Heart left ventricle (tissue), 16 donors: ENCODE results near the gene EMC7. TPM values are rescaled to one million over a fixed set of nuclear protein-coding genes. Genes with fewer than 3 reads are reported as not detected.

ENCODE experiments used
- ATAC-seq, 4 donors: fragments of 200-7000 bp; cut with Tn5 transposase; one replicate each; pipeline ENCODE4 v1.9.1; 2020 to 2022; ENCODE audit warnings: moderate library complexity in 4 of 4, mild to moderate bottlenecking in 3 of 4, moderate number of reproducible peaks in 1 of 4
- DNase-seq, 5 donors: peaks; one replicate each; pipeline ENCODE4 v3.0.0-alpha.2; 2020
- H3K27ac ChIP-seq, 12 donors: fragments of 200-600 bp; sonication (generic) in 4 of 12; one replicate each; pipeline versions ENCODE4 v1.5.0 to v1.8.0; 2016 to 2022; ENCODE audit warnings: mild to moderate bottlenecking in 2 of 12
- H3K27me3 ChIP-seq, 9 donors: fragments of 200-600 bp; sonication (generic) in 2 of 9; one replicate each; pipeline versions ENCODE4 v1.5.1 to v1.8.0; 2016 to 2022; ENCODE audit warnings: mild to moderate bottlenecking in 3 of 9
- H3K36me3 ChIP-seq, 9 donors: fragments of 200-600 bp; sonication (generic) in 2 of 9; one replicate each; pipeline versions ENCODE4 v1.5.0 to v1.8.0; 2018 to 2022; ENCODE audit warnings: mild to moderate bottlenecking in 2 of 9
- H3K4me1 ChIP-seq, 12 donors: fragments of 200-600 bp; sonication (generic) in 4 of 12; one replicate each; pipeline versions ENCODE4 v1.5.0 to v1.8.0; 2016 to 2022; ENCODE audit warnings: mild to moderate bottlenecking in 3 of 12
- H3K4me3 ChIP-seq, 12 donors: fragments of 200-600 bp; sonication (generic) in 4 of 12; one replicate each; pipeline versions ENCODE4 v1.5.0 to v1.8.0; 2017 to 2022; ENCODE audit warnings: mild to moderate bottlenecking in 9 of 12, moderate library complexity in 4 of 12
- H3K9me3 ChIP-seq, 12 donors: fragments of 200-600 bp; sonication (generic) in 4 of 12; one replicate each; pipeline versions ENCODE4 v1.5.0 to v1.8.0; 2016 to 2022; ENCODE audit warnings: mild to moderate bottlenecking in 1 of 12
- POLR2A ChIP-seq, 2 donors: fragments of 450-650 bp; IDR thresholded peaks; one replicate each; pipeline ENCODE4 v1.6.1; 2017; ENCODE audit warnings: antibody characterized with exemption in 2 of 2, mild to moderate bottlenecking in 2 of 2, moderate library complexity in 2 of 2
- WGBS, 4 donors: extraction: QIAGEN DNeasy Blood & Tissue Kit in 2 of 4; methylation state at CpG; one replicate each; pipeline versions ENCODE4 v1.1.5 to v1.1.7; 2013 to 2018; 5-methylcytosine and 5-hydroxymethylcytosine counted together
- intact Hi-C, 10 donors: fragments of 100-400 bp; cut with DNase I; formaldehyde crosslinking; loops; one replicate each; pipeline versions ENCODE4 v1.11.1 to v1.14.2; 2022
- polyA plus RNA-seq, 2 donors: library from polyadenylated mRNA; stranded (reverse); fragments of 200-250 nt; gene quantifications; one replicate each; pipeline ENCODE4 v1.2.3, GENCODE V29; 2013
- total RNA-seq, 9 donors: library from RNA; depleted of rRNA in 2 of 9; stranded (reverse); fragments of >200 nt in 2 of 9; fragmentation: NEBNext Ultra II Directional in 3 of 9; extraction: Animal tissue kit (Norgen Biotek cat#: 25700) in 3 of 9; gene quantifications; one replicate each; pipeline versions ENCODE4 v1.1.0 to v1.2.4, GENCODE V29; 2016 to 2023
- TF ChIP-seq, protein P1 (sequence below), 12 donors: fragments of 200-600 bp; sonication (generic) in 4 of 12; IDR thresholded peaks; one replicate each; pipeline versions ENCODE4 v1.5.0 to v1.8.0; 2018 to 2022; ENCODE audit warnings: antibody characterized with exemption in 12 of 12, mild to moderate bottlenecking in 5 of 12
- donor health status: ischemic (EF 13 %, LVEDD 7.1; RV severe dilation, severe dysfunction).
- donor health status: healthy with polysubstance abuse.
- donor health status: DM: no; HTN: yes; CAD: no.
- donor health status: DM: no; HTN: no; CAD: no.
- donor health status: ischemic (EF 25% LVEDD 6.9; RV normal size, moderate dysfunction).
- donor health status: ischemic (EF 25% LVEDD 5.7; RV mildly dilated, moderate dysfunction).
- donor health status: healthy.
- donor health status: DM: yes; HTN: yes; CAD: no.
- donor health status: ischemic (EF 35%, LVEDD 5.7; RV mildly dilated, moderate dysfunction).
- donor health status: nonischemic (EF 11% LVEDD 7.7; RV severe dilation, severe dysfunction).
- donor health status: DM: yes; HTN: yes; CAD: no.
- donor health status: PGD.
- donor health status: ischemic (EF 29% LVEDD 5.4; RV normal size, mild dysfunction).
- donor health status: nonischemic (EF 23%, LVEDD 6.1; RV moderate dilation, normal function).

Gene EMC7
- total and polyA plus RNA-seq, 11 donors, result 28.9 to 143 (median 65.2) TPM

DNA sequence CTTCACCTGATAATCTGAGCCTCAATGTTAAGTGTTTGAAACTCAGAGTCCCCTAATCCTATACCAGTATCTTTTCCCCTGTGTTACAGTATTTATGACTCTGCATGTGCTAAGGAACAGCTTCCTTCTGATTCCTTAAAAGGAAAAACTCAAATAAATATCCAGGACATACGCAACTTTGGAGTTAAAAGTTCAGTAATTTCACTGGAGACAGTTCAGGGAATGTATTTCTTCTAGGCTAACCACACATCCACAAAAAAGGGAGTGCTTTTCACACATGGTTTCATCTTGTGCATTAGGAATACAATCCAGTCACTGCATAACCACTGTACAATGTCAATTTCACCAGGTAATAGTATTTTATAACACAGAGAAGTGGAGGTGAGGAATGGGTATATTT, 31.2 kb upstream of the EMC7 start:
- intact Hi-C loops, result no loop called here
- 88 to 96% (median 95%) methylated on average over 1 of the region's 1 CpG for WGBS, 4 donors

DNA sequence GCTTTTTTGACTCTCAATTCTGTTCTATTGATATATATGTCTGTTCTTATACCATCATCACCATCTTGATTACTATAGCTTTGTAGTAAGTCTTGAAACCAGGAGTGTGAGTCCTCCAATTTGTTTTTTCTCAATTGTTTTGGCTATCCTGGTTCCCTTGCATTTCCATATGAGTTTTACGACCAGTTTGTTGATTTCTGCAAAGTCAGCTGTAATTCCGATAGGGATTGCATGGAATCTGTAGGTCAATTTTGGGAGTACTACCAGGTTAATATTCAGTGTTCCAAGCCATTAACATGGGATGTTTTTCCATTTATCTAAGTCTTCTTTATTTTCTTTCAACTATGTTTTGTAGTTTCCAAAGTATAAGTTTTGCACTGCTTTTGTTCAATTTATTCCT, 27.2 kb upstream of the EMC7 start:
- no peak for TF ChIP-seq POLR2A (IDR thresholded peaks at IDR 0.05)
- TF ChIP-seq, protein P1, sequence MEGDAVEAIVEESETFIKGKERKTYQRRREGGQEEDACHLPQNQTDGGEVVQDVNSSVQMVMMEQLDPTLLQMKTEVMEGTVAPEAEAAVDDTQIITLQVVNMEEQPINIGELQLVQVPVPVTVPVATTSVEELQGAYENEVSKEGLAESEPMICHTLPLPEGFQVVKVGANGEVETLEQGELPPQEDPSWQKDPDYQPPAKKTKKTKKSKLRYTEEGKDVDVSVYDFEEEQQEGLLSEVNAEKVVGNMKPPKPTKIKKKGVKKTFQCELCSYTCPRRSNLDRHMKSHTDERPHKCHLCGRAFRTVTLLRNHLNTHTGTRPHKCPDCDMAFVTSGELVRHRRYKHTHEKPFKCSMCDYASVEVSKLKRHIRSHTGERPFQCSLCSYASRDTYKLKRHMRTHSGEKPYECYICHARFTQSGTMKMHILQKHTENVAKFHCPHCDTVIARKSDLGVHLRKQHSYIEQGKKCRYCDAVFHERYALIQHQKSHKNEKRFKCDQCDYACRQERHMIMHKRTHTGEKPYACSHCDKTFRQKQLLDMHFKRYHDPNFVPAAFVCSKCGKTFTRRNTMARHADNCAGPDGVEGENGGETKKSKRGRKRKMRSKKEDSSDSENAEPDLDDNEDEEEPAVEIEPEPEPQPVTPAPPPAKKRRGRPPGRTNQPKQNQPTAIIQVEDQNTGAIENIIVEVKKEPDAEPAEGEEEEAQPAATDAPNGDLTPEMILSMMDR (IDR thresholded peaks at IDR 0.05), result no peak
- 46 to 50% (median 48%) methylated on average over 2 of the region's 2 CpGs for WGBS, 4 donors
- H3K36me3 ChIP-seq, result peaks cover 0 to 5% (median 0%) of the 10 kb centered on the region in 9 donors
- no peak overlapping the region for H3K4me3 ChIP-seq
- no peaks in the 10 kb centered on the region for H3K9me3 ChIP-seq
- no peak overlapping the region for H3K27ac ChIP-seq
- no peaks in the 10 kb centered on the region for H3K27me3 ChIP-seq
- ATAC-seq (no peak), DNase-seq (no peak)
- intact Hi-C loops, result no loop called here
- no peaks in the 10 kb centered on the region for H3K4me1 ChIP-seq

More for the DNA sequence above, 31.2 kb upstream of the EMC7 start:
- Histone ChIP-seq H3K27ac (no peak overlapping the region), H3K4me3 (no peak overlapping the region), H3K27me3 (no peaks in the 10 kb centered on the region), H3K4me1 (no peaks in the 10 kb centered on the region), H3K36me3 (peaks cover 0 to 8% (median 0%) of the 10 kb centered on the region in 9 donors), H3K9me3 (no peaks in the 10 kb centered on the region)
- ATAC-seq, result no peak
- TF ChIP-seq, protein P1 (IDR thresholded peaks at IDR 0.05), result no peak
- TF ChIP-seq POLR2A (IDR thresholded peaks at IDR 0.05), result no peak
- no peak for DNase-seq

DNA sequence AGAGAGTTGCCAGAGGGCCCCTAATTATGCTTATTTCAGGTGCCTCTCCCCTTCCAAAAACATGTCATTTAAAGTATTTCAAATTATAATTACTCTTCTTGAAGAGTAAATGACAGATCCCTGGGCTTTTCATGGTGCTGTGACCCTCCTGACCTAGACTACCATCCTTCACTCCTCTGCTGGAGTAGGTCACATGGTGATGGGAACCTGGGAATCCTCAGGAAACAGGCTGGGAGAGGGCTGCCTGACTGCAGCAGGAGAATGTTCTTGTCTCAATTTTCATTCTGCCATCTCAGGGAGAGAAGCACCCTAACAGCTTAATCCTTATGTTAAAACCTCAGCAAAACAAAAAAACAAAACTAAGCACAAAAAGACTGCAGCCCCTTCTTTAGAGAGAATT, 24.9 kb upstream of the EMC7 start:
- intact Hi-C loops, result no loop called here
- Histone ChIP-seq H3K4me1 (no peaks in the 10 kb centered on the region), H3K27me3 (no peaks in the 10 kb centered on the region), H3K27ac (no peak overlapping the region), H3K9me3 (no peaks in the 10 kb centered on the region), H3K36me3 (no peaks in the 10 kb centered on the region), H3K4me3 (no peak overlapping the region)
- DNase-seq (no peak), ATAC-seq (no peak)
- no peak for TF ChIP-seq POLR2A (IDR thresholded peaks at IDR 0.05)
- TF ChIP-seq, protein P1 (IDR thresholded peaks at IDR 0.05), result no peak

DNA sequence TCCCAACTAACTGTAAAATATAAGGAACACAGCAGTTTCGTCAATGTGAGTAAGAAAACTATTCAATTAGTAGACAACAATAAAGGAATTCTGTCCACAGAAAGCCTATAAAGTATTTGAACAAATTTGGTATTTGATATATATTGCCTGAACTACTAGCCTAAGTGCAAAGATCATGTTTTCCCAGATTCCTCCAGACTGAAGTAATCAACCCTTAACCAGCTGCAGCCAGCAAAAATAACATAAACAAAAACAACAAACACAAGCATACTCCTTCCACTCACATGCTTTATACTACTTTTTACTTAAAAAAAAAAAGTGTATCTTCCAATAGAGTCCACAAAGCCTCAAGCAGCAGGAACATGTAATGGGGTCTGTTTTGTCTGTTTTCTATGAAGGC, 24.3 kb upstream of the EMC7 start:
- DNase-seq, result no peak
- 72 to 86% (median 77%) methylated on average over 1 of the region's 1 CpG for WGBS, 4 donors
- H3K27ac ChIP-seq, result no peak overlapping the region
- ATAC-seq, result no peak
- no peaks in the 10 kb centered on the region for H3K4me1 ChIP-seq
- H3K4me3 ChIP-seq, result no peak overlapping the region
- H3K27me3 ChIP-seq, result no peaks in the 10 kb centered on the region
- TF ChIP-seq POLR2A (IDR thresholded peaks at IDR 0.05), result no peak
- TF ChIP-seq, protein P1 (IDR thresholded peaks at IDR 0.05), result no peak
- H3K9me3 ChIP-seq, result no peaks in the 10 kb centered on the region
- no peaks in the 10 kb centered on the region for H3K36me3 ChIP-seq
- intact Hi-C loops, result no loop called here
